IgD-negative memory B cell (primary cell): ENCODE results near the gene IFI44. TPM values are rescaled to one million over a fixed set of nuclear protein-coding genes. Genes with fewer than 3 reads are reported as not detected.

Source experiments
- H3K27ac Mint-ChIP-seq, 3 donors: one replicate each; pipeline ENCODE4 v1.8.0; 2020 to 2022; ENCODE audit warnings: mild to moderate bottlenecking in 3 of 3, mixed read lengths in 3 of 3, moderate library complexity in 1 of 3
- H3K27me3 Mint-ChIP-seq: one replicate; pipeline ENCODE4 v1.8.0; 2021; ENCODE audit warnings: mixed read lengths
- H3K36me3 Mint-ChIP-seq: one replicate; pipeline ENCODE4 v1.8.0; 2020; ENCODE audit warnings: mild to moderate bottlenecking, mixed read lengths
- H3K4me1 Mint-ChIP-seq, 3 donors: one replicate each; pipeline ENCODE4 v1.8.0; 2020 to 2022; ENCODE audit warnings: mixed read lengths in 3 of 3, mild to moderate bottlenecking in 1 of 3
- H3K4me3 Mint-ChIP-seq, 4 donors: one replicate each; pipeline ENCODE4 v1.8.0; 2020 to 2022; ENCODE audit warnings: mild to moderate bottlenecking in 4 of 4, mixed read lengths in 4 of 4, moderate library complexity in 3 of 4
- H3K9me3 Mint-ChIP-seq, 3 donors: one replicate each; pipeline ENCODE4 v1.8.0; 2020 to 2021; ENCODE audit warnings: mixed read lengths in 3 of 3, mild to moderate bottlenecking in 1 of 3
- polyA plus RNA-seq: library from polyadenylated mRNA; unstranded; fragments of 300-500 nt; fragmentation: Illumina TruSeq; gene quantifications from one replicate; pipeline ENCODE4 v1.2.3, GENCODE V29; 2021

IFI44 gene
- polyA plus RNA-seq, 1 donor from 2014 or later, result 5.4 TPM

- no peaks in the 10 kb centered on the region for H3K4me1 Mint-ChIP-seq
Measured at GRCh38 chr1:78712467-78713051, 62.9 kb downstream of the IFI44 start.

DNA sequence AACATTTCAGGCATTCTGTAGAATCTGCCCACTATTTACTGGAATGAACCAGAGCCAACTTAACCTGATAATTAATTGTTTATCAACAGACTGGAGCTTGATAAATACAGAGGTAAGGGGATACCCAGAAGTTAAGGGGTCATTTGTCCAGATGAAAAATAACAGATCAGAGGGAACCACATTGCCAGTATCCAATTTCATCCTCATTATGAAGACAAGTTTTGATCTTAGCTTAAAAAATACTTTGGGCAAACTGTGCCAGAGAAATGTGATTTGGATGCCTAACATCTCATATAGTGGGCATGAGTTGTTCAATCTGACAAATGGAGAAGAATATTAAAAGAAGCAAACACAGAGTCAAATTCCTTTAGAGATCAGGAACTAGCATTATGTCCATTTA is 63.7 kb downstream of the IFI44 start:
- Mint-ChIP-seq H3K4me3 (no peak overlapping the region), H3K27ac (no peak overlapping the region)

More at GRCh38 chr1:78712467-78713051, 62.9 kb downstream of the IFI44 start:
- H3K9me3 Mint-ChIP-seq, result peaks cover 0 to 8% (median 0%) of the 10 kb centered on the region in 3 donors
- H3K36me3 Mint-ChIP-seq, result no peaks in the 10 kb centered on the region
- H3K27ac Mint-ChIP-seq, result no peak overlapping the region
- H3K27me3 Mint-ChIP-seq, result no peaks in the 10 kb centered on the region
- no peak overlapping the region for H3K4me3 Mint-ChIP-seq

More for the DNA sequence above, 63.7 kb downstream of the IFI44 start:
- Mint-ChIP-seq H3K4me1 (no peaks in the 10 kb centered on the region), H3K36me3 (no peaks in the 10 kb centered on the region), H3K9me3 (peaks cover 0 to 10% (median 0%) of the 10 kb centered on the region in 3 donors), H3K27me3 (no peaks in the 10 kb centered on the region)

Other genes with a start within 250 kb of the IFI44 start
- not detected for gene PTGFR, start 158.9 kb upstream of the IFI44 start, polyA plus RNA-seq
- gene IFI44L, start 29.4 kb upstream of the IFI44 start, polyA plus RNA-seq, result 9.3 TPM